ENCODE results near the gene XBP1.
A peak's percentile ranks its signal among the peaks of the same experiment; 100 is the strongest.

Gene XBP1

DNA sequence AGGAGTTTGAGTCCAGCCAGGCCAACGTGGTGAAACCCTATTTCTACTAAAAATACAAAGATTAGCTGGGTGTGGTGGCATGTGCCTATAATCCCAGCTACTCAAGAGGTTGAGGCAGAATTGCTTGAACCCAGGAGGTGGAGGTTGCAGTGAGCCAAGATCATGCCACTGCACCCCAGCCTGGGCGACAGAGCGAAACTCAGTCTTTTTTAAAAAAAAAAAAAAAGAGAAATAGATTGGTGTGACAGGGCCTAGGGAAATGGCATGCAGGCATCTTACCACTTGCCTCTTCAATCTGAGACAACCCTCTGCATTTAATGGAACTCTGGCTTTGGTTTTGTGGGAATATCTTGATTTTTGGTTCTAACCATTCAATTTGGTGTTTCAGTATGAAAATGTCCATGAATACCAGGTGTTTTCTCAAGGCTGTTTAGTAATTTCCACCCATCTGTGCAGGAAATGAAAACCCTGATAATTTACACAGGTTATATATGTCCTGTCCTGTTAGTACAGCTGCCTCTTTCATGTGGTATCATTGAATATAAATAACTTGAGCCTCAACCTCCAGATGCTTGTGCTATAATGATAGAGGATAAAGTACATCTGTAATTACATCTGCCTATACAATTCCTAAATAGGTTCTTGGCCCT lies 8.4 kb downstream of the XBP1 start:
- Mint-ChIP-seq H3K9me3 (no peaks in the 10 kb centered on the region), H3K4me3 (no peak overlapping the region), H3K27ac (peak overlapping the region; percentile 46), H3K4me1 (ENCODE audit: low read depth) (peaks cover 31% of the 10 kb centered on the region), H3K36me3 (ENCODE audit: low read depth) (peaks cover 72% of the 10 kb centered on the region), H3K27me3 (no peaks in the 10 kb centered on the region)
- intact Hi-C loops (cut with micrococcal nuclease), result loop anchor here (2.0 kb wide), 1 partner anchor 37 kb away; no protein-coding TSS in a partner anchor

DNA sequence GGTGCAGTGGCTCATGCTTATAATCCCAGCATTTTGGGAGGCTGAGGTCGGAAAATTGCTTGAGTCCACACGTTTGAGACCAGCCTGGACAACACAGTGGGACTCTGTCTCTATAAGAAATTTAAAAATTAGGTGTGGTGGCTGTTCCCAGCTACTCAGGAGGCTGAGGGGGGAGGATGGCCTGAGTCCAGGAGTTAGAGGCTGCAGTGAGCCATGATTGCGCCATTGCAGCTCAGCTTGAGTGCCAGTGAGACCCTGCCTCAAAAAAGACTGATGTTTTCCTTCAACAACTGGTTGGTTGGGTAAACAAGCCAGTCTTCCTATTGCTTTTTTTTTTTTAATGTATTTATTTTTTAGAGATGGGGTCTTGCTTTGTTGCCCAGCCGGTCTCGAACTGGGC lies 9.2 kb downstream of the XBP1 start:
- Mint-ChIP-seq H3K9me3 (no peaks in the 10 kb centered on the region), H3K27ac (no peak overlapping the region), H3K36me3 (ENCODE audit: low read depth) (peaks cover 72% of the 10 kb centered on the region), H3K27me3 (no peaks in the 10 kb centered on the region), H3K4me1 (ENCODE audit: low read depth) (peaks cover 25% of the 10 kb centered on the region), H3K4me3 (no peak overlapping the region)
- intact Hi-C loops (cut with micrococcal nuclease), result loop anchor here (2.0 kb wide), 1 partner anchor 38 kb away; no protein-coding TSS in a partner anchor

DNA sequence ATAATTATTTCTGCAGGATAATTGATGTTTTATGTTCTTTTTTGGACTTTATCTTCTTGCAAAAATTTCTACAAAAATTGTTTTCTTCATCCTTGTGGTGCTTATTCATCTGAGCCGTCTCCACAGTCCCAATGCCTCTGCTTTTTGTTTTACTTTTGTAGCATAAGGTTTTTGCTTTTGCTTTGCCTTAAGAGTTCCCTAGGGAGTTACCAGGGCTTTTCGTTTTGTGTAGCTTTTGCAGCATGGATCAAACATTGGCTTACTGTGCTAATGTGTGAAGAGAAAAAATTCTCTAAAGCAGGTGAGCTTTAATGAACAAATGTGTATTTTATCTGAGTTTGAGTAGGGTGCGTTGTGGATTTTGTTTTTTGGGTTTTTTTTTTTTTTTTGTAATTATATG lies 11.8 kb downstream of the XBP1 start:
- H3K4me1 Mint-ChIP-seq (ENCODE audit: low read depth), result peaks cover 17% of the 10 kb centered on the region
- no peaks in the 10 kb centered on the region for H3K27me3 Mint-ChIP-seq
- no peak overlapping the region for H3K4me3 Mint-ChIP-seq
- intact Hi-C loops (cut with micrococcal nuclease), result no loop called here
- no peak overlapping the region for H3K27ac Mint-ChIP-seq
- H3K36me3 Mint-ChIP-seq (ENCODE audit: low read depth), result peaks cover 72% of the 10 kb centered on the region
- H3K9me3 Mint-ChIP-seq, result no peaks in the 10 kb centered on the region

DNA sequence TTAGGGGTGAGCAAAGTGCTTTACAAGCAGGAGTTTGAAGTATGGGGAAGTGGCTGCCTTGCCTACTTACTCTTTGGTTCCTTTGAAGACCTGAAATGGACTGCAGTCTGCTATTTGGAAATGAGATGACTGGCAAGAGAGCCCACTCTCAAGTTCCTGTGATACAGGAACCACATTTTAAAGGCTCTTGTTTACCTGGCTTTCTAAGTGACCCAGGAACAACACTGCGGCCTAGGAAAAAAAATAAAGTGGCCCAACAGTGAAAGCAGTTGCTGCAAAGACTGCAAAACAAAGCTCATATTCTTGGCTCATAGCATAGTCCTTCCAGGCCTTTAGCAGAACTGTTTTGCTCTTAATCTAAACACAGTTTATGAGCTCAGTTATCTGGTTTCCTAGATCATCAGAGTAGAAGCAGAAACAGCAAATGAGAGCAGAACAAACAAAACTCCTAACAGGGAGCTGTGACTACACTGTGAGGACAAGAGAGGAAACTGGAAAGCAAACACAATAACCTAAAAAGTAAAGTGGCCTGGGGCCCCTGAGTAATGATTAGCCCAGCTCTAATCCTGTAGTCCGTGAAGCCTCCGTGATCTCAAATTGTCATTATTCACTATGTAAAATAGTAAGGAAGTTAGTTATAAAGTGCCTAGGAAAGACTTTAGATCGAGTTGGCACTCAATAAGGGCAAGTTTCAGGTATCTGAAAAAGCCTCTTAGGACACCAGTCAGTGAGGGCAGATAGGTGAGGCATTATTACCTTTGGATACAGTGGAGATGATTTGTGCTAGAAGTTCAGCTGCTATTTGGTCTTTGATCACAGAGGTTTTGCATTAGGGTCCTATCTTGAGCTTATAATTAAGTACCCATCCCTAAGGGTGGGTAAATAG lies 16.3 kb downstream of the XBP1 start:
- intact Hi-C loops (cut with micrococcal nuclease), result no loop called here
- H3K4me1 Mint-ChIP-seq (ENCODE audit: low read depth), result peaks cover 8% of the 10 kb centered on the region
- no peak overlapping the region for H3K4me3 Mint-ChIP-seq
- peaks cover 87% of the 10 kb centered on the region for H3K36me3 Mint-ChIP-seq (ENCODE audit: low read depth)
- no peaks in the 10 kb centered on the region for H3K9me3 Mint-ChIP-seq
- H3K27ac Mint-ChIP-seq, result no peak overlapping the region
- H3K27me3 Mint-ChIP-seq, result no peaks in the 10 kb centered on the region

DNA sequence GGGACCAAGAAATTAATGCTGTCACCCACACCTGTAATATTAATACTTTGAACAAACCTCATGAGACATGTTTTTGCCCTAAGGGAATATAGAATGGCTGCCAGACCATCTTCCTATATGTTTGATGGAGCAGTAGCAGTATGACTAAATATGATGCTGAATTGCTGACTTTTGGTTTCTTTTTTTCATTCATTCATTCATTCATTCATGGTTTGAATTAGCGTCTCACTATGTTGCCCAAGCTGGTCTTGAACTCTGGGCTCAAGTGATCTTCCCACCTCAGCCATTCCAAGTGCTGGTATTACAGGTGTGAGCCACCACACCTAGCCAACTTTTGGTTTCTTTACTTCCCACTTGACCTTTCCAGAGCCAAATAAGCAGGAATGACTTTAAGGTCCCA lies 20.1 kb downstream of the XBP1 start:
- Mint-ChIP-seq H3K9me3 (no peaks in the 10 kb centered on the region), H3K4me3 (no peak overlapping the region), H3K27ac (no peak overlapping the region), H3K4me1 (ENCODE audit: low read depth) (peaks cover 31% of the 10 kb centered on the region), H3K27me3 (no peaks in the 10 kb centered on the region), H3K36me3 (ENCODE audit: low read depth) (peaks cover 82% of the 10 kb centered on the region)
- intact Hi-C loops (cut with micrococcal nuclease), result no loop called here

DNA sequence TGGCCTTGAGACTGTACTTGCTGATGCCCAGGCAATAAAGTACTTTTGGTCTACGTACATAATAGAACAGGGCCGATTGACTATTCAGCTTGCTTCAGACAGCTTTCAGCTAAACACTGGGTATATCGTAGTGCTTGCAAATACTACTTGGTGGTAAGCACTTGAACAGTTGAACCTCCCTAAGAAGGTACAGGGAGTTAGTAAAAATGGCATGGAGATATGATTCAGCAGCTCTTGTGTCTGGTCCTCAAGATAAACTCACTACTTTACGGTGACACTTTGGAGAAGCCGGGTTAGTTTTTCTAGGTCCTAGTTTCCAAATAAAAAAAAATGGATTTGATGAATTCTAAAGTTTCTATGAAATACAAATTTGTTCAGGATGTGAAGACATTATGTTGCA lies 20.5 kb downstream of the XBP1 start:
- no peak overlapping the region for H3K27ac Mint-ChIP-seq
- no peaks in the 10 kb centered on the region for H3K27me3 Mint-ChIP-seq
- H3K4me1 Mint-ChIP-seq (ENCODE audit: low read depth), result peaks cover 36% of the 10 kb centered on the region
- H3K36me3 Mint-ChIP-seq (ENCODE audit: low read depth), result peaks cover 82% of the 10 kb centered on the region
- no peaks in the 10 kb centered on the region for H3K9me3 Mint-ChIP-seq
- intact Hi-C loops (cut with micrococcal nuclease), result no loop called here
- no peak overlapping the region for H3K4me3 Mint-ChIP-seq

- Mint-ChIP-seq H3K4me1 (ENCODE audit: low read depth) (peaks cover 40% of the 10 kb centered on the region), H3K27me3 (no peaks in the 10 kb centered on the region), H3K9me3 (no peaks in the 10 kb centered on the region), H3K27ac (peak overlapping the region; percentile 56), H3K4me3 (peak overlapping the region; percentile 17), H3K36me3 (ENCODE audit: low read depth) (peaks cover 49% of the 10 kb centered on the region)
- intact Hi-C loops (cut with micrococcal nuclease), result no loop called here
Observed at GRCh38 chr22:28774378-28774777, 26.0 kb downstream of the XBP1 start.

GRCh38 chr22:28773461-28773867 lies 26.9 kb downstream of the XBP1 start:
- Mint-ChIP-seq H3K27ac (peak overlapping the region; percentile 86), H3K4me3 (peak overlapping the region; percentile 76), H3K4me1 (ENCODE audit: low read depth) (peaks cover 35% of the 10 kb centered on the region), H3K36me3 (ENCODE audit: low read depth) (peaks cover 49% of the 10 kb centered on the region), H3K9me3 (no peaks in the 10 kb centered on the region), H3K27me3 (no peaks in the 10 kb centered on the region)
- intact Hi-C loops (cut with micrococcal nuclease), result no loop called here

DNA sequence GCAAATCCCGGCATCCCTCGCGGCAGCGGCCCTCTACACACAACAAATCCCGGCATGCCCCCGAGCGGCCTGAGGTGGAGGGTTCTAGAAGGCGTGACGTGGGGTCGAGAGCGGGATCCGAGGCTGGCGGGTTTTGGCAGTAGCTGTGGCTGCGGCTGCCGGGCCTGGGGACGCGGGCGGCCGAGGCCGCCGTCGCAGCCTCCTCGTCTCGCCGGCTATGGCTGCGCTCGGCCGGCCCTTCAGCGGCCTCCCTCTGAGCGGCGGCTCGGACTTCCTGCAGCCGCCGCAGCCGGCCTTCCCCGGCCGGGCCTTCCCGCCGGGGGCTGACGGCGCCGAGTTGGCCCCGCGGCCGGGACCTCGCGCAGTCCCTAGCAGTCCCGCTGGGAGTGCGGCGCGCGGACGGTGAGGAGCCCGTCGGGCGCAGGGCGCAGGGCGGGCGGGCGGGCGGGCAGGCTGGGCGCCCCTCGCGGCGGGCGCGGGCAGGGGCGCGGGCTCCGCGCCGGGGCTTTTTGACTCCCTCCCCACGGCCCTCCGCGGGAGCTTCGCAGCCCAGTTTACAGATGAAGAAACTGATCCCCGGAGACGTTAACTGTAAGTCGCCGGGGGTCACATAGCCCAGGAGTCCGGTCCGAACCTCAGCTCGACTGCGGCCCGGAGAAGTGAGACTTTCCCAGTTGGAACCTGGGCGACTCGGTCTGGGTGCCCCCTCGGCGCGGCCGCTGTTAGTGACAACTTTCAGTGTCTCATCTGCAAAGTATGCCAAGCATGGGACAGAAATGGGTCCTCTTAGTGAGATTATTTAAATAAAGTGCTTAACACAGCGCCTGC lies 27.5 kb downstream of the XBP1 start, which contains the start of gene CCDC117:
CCDC117 (plus strand) TSS at position 63 of the 828 bp plus-strand sequence; CDS start at position 218, 155 bp downstream.
- H3K36me3 Mint-ChIP-seq (ENCODE audit: low read depth), result peaks cover 43% of the 10 kb centered on the region
- H3K9me3 Mint-ChIP-seq, result no peaks in the 10 kb centered on the region
- intact Hi-C loops (cut with micrococcal nuclease), result loop anchor here (1.0 kb wide), 1 partner anchor 31 kb away; the partner anchor contains the start of gene HSCB
- peak within 1 kb of the TSS; percentile 86 for H3K27ac Mint-ChIP-seq
- peaks cover 29% of the 10 kb centered on the region for H3K4me1 Mint-ChIP-seq (ENCODE audit: low read depth)
- H3K4me3 Mint-ChIP-seq, result peak within 1 kb of the TSS; percentile 76
- H3K27me3 Mint-ChIP-seq, result no peaks in the 10 kb centered on the region

DNA sequence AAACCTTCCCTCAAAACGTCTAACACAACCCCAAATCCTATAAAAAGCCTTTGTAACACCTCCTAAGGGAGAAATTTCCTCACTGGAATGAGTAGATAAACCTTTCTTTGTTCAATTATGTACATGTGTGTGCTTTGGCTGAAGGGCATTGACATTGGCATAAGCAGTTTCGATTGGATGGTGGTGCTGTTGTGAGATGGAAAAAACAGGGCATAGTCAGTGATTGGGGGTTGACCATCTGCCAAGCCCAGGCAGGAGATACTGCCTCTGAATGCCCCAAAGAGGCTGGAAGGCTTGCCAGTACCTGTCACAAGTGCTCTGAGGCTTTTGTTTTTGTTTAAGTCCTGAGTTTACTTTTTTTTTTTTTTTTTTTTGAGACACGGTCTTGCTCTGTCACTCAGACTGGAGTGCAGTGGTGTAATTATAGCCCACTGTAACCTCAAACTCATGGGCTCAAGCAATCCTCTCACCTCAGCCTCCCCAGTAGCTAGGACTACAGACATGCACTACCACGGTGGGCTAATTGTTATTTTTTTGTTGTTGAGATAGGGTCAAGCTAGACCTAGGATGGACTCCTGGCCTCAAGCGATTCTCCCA lies 29.1 kb downstream of the XBP1 start:
- H3K9me3 Mint-ChIP-seq, result no peaks in the 10 kb centered on the region
- no peak overlapping the region for H3K27ac Mint-ChIP-seq
- H3K36me3 Mint-ChIP-seq (ENCODE audit: low read depth), result peaks cover 28% of the 10 kb centered on the region
- peaks cover 2% of the 10 kb centered on the region for H3K27me3 Mint-ChIP-seq
- intact Hi-C loops (cut with micrococcal nuclease), result no loop called here
- H3K4me3 Mint-ChIP-seq, result no peak overlapping the region
- H3K4me1 Mint-ChIP-seq (ENCODE audit: low read depth), result peaks cover 24% of the 10 kb centered on the region

GRCh38 chr22:28769394-28770085 lies 30.8 kb downstream of the XBP1 start:
- Mint-ChIP-seq H3K4me3 (no peak overlapping the region), H3K4me1 (ENCODE audit: low read depth) (peaks cover 9% of the 10 kb centered on the region), H3K36me3 (ENCODE audit: low read depth) (peaks cover 10% of the 10 kb centered on the region), H3K9me3 (no peaks in the 10 kb centered on the region), H3K27me3 (peaks cover 8% of the 10 kb centered on the region), H3K27ac (no peak overlapping the region)
- intact Hi-C loops (cut with micrococcal nuclease), result no loop called here

- peaks cover 14% of the 10 kb centered on the region for H3K27me3 Mint-ChIP-seq
Observed at GRCh38 chr22:28768701-28769393, 31.5 kb downstream of the XBP1 start.

More at GRCh38 chr22:28768701-28769393, 31.5 kb downstream of the XBP1 start:
- H3K4me1 Mint-ChIP-seq (ENCODE audit: low read depth), result peaks cover 6% of the 10 kb centered on the region
- peaks cover 7% of the 10 kb centered on the region for H3K36me3 Mint-ChIP-seq (ENCODE audit: low read depth)
- H3K9me3 Mint-ChIP-seq, result no peaks in the 10 kb centered on the region
- intact Hi-C loops (cut with micrococcal nuclease), result no loop called here
- H3K4me3 Mint-ChIP-seq, result no peak overlapping the region
- no peak overlapping the region for H3K27ac Mint-ChIP-seq

Measured in dendritic cell treated with granulocyte-macrophage colony-stimulating factor and Interleukin-4, amounts not matched to agents 40 ng/mL and 50 ng/mL, for 4 days (primary cell).